ENCODE data around the gene DNM3. TPM values are rescaled to one million over a fixed set of nuclear protein-coding genes. Genes with fewer than 3 reads are reported as not detected.

The DNM3 gene
- total and polyA plus RNA-seq, 7 donors = 0.60 to 13.3 (median 3.9) TPM

GRCh38 chr1:172345077-172345476, 503.8 kb downstream of the DNM3 start:
- Histone ChIP-seq H3K4me3 (no peak overlapping the region), H3K4me1 (peaks cover 0 to 25% (median 17%) of the 10 kb centered on the region in 4 donors), H3K36me3 (no peaks in the 10 kb centered on the region), H3K27me3 (no peaks in the 10 kb centered on the region), H3K9me3 (no peaks in the 10 kb centered on the region), H3K27ac (no peak overlapping the region)
- intact Hi-C loops (cut with DNase I) = no loop called here
- DNase-seq = no peak
- TF ChIP-seq EP300 (IDR thresholded peaks at IDR 0.05) = no peak
- TF ChIP-seq POLR2AphosphoS5 (IDR thresholded peaks at IDR 0.05) = no peak
- no peak for TF ChIP-seq CTCF (IDR thresholded peaks at IDR 0.05)
- 73 to 82% methylated on average over 1 of the region's 1 CpG for WGBS, 2 donors

GRCh38 chr1:172347416-172347815, 506.1 kb downstream of the DNM3 start:
- TF ChIP-seq POLR2AphosphoS5 (IDR thresholded peaks at IDR 0.05) = no peak
- no peak for TF ChIP-seq POLR2A (IDR thresholded peaks at IDR 0.05)
- no peak for TF ChIP-seq EP300 (IDR thresholded peaks at IDR 0.05)
- no peak for TF ChIP-seq CTCF (IDR thresholded peaks at IDR 0.05)
- no peak overlapping the region for H3K27ac ChIP-seq
- DNase-seq = no peak
- H3K36me3 ChIP-seq = no peaks in the 10 kb centered on the region
- no peaks in the 10 kb centered on the region for H3K27me3 ChIP-seq
- WGBS, 2 donors = 96% methylated on average over 3 of the region's 3 CpGs
- H3K4me1 ChIP-seq = peaks cover 0 to 43% (median 28%) of the 10 kb centered on the region in 4 donors
- intact Hi-C loops (cut with DNase I) = no loop called here
- H3K9me3 ChIP-seq = no peaks in the 10 kb centered on the region
- H3K4me3 ChIP-seq = no peak overlapping the region

GRCh38 chr1:172350856-172351255, 509.6 kb downstream of the DNM3 start:
- Histone ChIP-seq H3K27ac (peak overlapping the region in 1 of 4 donors; percentile 46), H3K4me3 (no peak overlapping the region), H3K4me1 (peaks cover 0 to 34% (median 12%) of the 10 kb centered on the region in 4 donors), H3K9me3 (no peaks in the 10 kb centered on the region), H3K36me3 (no peaks in the 10 kb centered on the region), H3K27me3 (no peaks in the 10 kb centered on the region)
- no peak for TF ChIP-seq POLR2AphosphoS5 (IDR thresholded peaks at IDR 0.05)
- no peak for TF ChIP-seq CTCF (IDR thresholded peaks at IDR 0.05)
- TF ChIP-seq EP300 (IDR thresholded peaks at IDR 0.05) = no peak
- no peak for TF ChIP-seq POLR2A (IDR thresholded peaks at IDR 0.05)
- no peak for DNase-seq
- intact Hi-C loops (cut with DNase I) = no loop called here

- H3K27ac ChIP-seq = peak overlapping the region in 1 of 4 donors; percentile 46
- peaks cover 0 to 39% (median 17%) of the 10 kb centered on the region in 4 donors for H3K4me1 ChIP-seq
- no peak for TF ChIP-seq EP300 (IDR thresholded peaks at IDR 0.05)
- TF ChIP-seq CTCF (IDR thresholded peaks at IDR 0.05) = no peak
- TF ChIP-seq POLR2A (IDR thresholded peaks at IDR 0.05) = no peak
- no peak for TF ChIP-seq POLR2AphosphoS5 (IDR thresholded peaks at IDR 0.05)
- intact Hi-C loops (cut with DNase I) = no loop called here
- no peak for DNase-seq
- no peaks in the 10 kb centered on the region for H3K36me3 ChIP-seq
- no peaks in the 10 kb centered on the region for H3K27me3 ChIP-seq
- no peak overlapping the region for H3K4me3 ChIP-seq
- no peaks in the 10 kb centered on the region for H3K9me3 ChIP-seq
Measured at GRCh38 chr1:172351346-172351745, 510.0 kb downstream of the DNM3 start.

GRCh38 chr1:172351754-172352161, 510.5 kb downstream of the DNM3 start:
- WGBS, 2 donors = 67 to 74% methylated on average over 3 of the region's 3 CpGs
- peaks cover 0 to 43% (median 21%) of the 10 kb centered on the region in 4 donors for H3K4me1 ChIP-seq
- no peaks in the 10 kb centered on the region for H3K9me3 ChIP-seq
- peak overlapping the region in 1 of 4 donors; percentile 46 for H3K27ac ChIP-seq
- H3K36me3 ChIP-seq = no peaks in the 10 kb centered on the region
- intact Hi-C loops (cut with DNase I) = no loop called here
- DNase-seq = no peak
- TF ChIP-seq EP300 (IDR thresholded peaks at IDR 0.05) (no peak), POLR2AphosphoS5 (IDR thresholded peaks at IDR 0.05) (no peak), CTCF (IDR thresholded peaks at IDR 0.05) (no peak), POLR2A (IDR thresholded peaks at IDR 0.05) (no peak)
- no peak overlapping the region for H3K4me3 ChIP-seq
- no peaks in the 10 kb centered on the region for H3K27me3 ChIP-seq
